Astrocyte of the hippocampus (primary cell): Measurements from ENCODE around the gene RIPK4.
"Not testable (repeated sequence)": the region's sequence is repeated elsewhere in the genome, so short reads cannot be mapped to it uniquely, and the experiment has no call there.

Source experiments
- DNase-seq: peaks from one replicate; pipeline ENCODE4 v3.0.0; 2011; ENCODE audit warnings: low read depth, low spot score

The RIPK4 gene

DNA sequence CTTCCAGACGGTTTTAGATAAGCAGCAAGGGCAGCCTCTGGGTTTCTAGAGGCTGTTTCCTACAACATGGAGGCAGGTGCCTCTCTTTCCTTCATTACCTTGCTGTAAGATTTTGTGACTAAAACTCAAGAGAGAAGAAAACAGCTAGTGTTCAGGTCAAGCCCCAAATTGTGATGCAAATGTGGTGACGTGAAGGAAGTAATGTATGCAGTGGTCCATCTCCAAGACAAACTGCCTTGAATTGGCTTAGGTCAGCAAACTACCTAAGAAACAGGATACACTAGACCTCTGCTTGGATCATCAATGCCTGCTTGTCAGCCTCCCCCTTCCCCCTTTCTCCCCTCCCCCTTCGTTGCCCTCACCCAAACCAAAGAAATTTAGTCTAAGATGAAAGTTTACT lies 28.9 kb upstream of the RIPK4 start:
- no peak for DNase-seq

DNA sequence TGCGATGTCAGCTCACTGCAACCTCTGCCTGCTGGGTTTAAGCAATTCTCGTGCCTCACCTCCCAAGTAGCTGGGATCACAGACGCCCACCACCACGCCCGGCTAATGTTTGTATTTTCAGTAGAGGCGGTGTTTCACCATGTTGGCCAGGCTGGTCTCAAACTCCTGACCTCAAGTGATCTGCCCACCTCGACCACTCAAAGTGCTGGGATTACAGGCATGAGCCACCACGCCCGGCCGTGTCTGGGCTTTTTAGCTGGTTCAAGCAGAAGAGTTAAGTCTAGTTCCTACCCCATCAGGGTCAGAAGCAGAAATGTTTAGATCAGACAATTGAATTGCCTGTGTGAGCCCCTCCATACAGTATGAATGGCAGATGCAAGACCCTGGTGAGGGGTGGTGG lies 27.7 kb upstream of the RIPK4 start:
- DNase-seq = no peak

GRCh38 chr21:41792711-41793110 lies 25.9 kb upstream of the RIPK4 start:
- no peak for DNase-seq

GRCh38 chr21:41786509-41786987 lies 19.7 kb upstream of the RIPK4 start:
- peak; percentile 83 for DNase-seq

DNA sequence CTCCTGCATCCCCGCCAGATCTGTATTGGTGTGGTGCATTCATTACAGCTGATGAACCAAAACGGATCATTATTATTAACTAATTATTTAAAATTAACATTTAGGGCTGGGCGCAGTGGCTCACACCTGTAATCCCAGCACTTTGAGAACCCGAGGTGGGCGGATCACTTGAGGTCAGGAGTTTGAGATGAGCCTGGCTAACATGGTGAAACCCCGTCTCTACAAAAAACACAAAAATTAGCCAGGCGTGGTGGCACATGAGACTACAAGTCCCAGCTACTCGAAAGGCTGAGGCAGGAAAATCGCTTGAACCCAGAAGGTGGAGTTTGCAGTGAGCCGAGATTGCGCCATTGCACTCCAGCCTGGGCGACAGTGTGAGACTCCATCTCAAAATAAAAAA lies 18.4 kb upstream of the RIPK4 start:
- not testable (repeated sequence) for DNase-seq

DNA sequence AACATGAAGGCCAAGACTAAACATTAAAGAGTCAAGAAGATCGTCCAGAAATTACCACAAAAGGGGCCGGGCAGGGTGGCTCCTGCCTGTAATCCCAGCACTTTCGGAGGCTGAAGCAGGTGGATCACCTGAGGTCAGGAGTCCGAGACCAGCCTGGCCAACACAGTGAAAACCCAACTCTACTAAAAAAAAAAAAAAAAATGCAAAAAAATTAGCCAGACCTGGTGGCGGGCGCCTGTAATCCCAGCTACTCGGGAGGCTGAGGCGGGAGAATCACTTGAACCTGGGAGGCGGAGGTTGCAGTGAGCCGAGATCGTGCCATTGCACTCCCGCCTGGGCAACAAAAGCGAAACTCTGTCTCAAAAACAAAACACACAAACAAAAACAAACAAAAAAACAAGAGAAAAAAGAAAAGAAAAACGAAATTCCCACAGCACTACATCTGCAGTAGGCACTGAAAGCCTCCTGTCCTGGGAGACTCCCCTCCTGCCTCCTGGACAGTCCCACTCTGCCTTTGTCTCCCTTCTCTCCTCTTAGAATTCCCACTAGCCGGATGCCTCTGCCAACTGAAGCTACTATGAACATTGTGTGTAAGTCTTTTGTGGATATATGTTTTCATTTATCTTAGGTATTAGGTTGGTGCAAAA lies 17.7 kb upstream of the RIPK4 start:
- no peak for DNase-seq

DNA sequence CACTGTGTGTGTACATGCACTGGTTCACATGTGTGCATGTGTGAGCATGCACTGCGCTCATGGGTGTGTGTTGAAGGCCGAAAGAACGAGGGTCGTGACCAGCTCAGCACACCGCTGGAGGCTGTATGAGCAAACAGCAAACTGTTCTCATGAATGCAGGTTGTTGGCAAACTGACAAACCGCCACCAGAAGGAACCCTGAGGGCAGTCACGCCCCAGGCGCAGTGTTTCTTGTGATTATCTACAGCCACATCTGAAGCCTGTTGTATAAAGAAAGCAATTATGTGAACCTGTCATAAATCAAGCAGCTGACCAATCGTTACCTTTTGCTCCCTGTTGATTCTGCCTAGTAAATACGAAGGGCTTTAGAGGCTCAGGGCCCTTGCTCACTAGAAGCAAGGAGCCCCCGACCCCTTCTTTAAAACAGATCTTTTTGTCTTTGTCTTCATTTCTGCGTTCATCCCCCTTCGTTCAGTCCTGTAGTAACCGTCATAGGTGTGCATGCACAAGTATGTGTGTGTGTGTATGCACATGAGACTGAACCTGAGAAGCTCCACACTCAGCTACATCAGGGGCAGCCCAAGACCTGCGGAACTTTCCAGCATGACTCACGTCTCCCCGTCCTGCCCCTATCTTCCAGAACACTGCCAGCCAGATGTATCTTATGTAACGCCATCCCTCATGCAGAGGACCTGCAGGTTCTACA lies 16.8 kb upstream of the RIPK4 start:
- peak; percentile 88 for DNase-seq

- no peak for DNase-seq
Observed at GRCh38 chr21:41781050-41781410, 14.2 kb upstream of the RIPK4 start.

- no peak for DNase-seq
Observed at GRCh38 chr21:41780337-41781049, 13.6 kb upstream of the RIPK4 start.

DNA sequence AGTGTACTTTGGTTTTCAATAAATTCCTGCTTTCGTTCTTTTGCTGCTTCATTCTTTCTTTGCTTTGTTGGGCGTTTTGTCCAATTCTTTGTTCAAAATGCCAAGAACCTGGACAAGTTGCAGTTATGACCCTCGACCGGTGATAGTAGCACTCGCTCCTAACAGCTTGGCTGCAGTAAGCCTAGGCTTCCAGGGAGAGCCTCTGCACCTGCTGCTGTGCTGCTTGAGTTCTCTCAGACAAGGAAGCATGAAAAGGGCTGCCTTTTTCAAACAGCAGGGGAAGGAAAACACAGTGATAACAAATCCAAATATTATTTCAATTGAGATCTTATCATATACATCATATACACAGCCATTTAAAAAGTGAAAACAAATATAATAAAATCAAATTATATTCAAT lies 12.8 kb upstream of the RIPK4 start:
- no peak for DNase-seq

DNA sequence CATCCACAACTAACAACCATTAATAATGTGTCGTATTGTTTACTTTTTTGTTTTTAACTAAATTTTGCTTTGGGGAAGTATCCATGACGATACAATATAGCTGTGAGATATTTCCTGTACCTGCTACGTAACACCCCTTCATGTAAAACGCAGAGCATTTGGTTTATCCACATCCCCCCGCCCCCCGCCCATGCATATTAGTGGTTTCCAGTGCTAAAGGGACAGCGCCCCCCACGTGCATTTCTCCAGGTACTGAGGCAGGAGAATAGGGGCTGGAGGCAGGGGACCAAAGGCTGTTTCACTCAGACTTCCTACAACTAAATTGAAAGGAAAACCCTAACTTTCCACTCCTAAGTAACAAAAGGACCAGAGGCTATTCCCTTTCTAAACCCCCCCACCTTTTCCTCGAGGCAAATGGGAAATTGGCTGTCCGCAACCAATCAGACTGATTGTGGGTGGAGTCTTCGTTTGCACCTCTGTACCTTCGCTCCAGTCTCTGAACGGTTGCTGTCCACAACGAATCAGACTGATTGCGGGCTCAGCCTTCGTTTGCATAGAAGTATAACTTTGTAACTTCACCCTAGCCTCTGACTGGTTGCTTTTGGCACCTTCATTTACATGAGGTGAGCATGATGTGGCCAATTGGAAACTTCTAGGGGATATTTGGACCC lies 12.2 kb upstream of the RIPK4 start:
- no peak for DNase-seq

DNA sequence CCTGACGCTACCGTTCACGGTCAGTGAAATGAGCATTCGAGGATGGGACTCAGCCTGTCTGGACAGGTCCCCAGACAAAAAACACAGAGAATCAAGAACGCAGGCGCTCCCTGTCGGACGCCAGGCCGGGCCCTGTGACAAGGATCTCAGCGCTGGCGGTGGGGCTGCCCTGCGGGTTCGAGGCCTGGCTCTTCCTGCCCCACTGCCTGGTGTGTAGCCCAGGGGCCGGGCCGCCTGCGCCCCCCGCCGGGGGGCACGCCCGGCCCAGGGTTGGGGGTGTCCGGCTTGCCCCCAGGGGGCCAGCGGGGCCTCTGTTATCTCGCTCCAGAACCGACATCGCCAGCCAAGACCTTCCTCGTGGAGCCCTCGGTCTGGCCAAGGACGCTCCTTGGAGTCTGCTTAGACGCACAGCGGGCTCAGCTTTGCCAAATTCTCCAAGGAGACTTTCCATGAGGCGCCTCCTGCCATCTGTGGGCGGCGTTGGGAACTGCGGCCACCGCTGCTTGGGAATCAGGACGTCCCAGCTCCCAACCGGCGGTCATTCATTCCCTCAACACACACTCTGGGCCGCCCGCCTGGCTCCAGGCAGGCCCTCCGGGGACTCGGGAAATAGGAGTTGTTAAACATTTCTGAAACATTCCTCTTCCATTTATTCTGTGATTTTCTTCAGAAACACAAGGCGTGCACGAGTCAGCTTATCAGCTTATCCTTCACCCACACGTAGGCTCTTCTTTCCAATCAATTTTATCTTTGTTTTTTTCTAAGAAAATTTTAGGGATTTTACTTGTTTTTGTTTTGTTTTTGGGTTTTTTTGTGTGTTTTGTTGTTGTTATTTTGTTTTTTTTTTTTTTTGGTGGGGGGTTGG lies 11.3 kb upstream of the RIPK4 start:
- DNase-seq = peak; percentile 96

- no peak for DNase-seq
Observed at GRCh38 chr21:41776778-41777177, 9.9 kb upstream of the RIPK4 start.

DNA sequence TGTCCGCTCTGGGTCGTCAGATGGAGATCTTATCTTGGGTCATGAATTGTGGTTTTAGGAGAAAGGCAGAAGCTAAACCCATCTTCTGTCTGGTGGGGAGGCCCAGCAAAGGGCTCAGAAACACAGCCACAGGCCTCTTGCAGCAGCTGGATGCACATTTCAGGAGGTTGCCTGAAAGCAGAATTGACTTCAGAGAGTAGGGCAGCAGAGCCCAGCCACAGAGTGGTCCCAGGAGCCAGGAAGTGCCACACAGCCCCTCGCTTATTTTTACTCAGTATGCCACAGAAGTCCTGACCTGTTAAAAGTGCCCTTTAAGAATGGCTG lies 8.3 kb upstream of the RIPK4 start:
- no peak for DNase-seq

DNA sequence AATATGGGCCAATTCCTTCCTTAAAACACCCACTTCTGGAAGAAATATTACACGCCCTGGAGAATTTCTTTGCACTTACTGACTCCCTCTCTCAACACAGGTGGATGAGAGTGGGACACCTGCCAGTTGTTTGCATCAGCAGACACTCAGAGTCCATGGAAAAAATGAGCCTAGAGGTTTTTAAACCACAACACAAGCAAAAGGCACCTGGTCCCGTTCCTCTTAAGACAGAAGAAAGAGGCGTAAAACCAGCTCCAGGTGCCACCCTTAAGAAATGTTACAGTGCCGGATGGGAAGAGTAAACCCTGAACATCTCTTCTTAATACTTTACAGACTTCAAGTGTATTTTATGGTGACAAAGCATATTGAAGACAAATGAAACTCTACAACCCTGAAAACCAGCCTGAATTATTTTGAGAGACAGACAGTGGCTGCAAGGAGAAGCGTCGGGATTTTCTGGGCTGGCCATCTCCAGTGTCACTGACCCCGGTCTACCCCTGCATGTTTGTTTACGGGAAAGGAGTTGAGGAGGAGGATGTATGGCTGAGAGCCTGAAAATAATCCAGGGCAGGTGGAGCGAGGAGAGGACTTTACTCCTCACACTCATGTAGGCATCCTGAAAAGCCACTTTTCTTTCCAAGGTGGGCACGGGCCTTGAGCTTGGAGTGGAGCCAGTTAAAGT lies 7.8 kb upstream of the RIPK4 start:
- DNase-seq = no peak

DNA sequence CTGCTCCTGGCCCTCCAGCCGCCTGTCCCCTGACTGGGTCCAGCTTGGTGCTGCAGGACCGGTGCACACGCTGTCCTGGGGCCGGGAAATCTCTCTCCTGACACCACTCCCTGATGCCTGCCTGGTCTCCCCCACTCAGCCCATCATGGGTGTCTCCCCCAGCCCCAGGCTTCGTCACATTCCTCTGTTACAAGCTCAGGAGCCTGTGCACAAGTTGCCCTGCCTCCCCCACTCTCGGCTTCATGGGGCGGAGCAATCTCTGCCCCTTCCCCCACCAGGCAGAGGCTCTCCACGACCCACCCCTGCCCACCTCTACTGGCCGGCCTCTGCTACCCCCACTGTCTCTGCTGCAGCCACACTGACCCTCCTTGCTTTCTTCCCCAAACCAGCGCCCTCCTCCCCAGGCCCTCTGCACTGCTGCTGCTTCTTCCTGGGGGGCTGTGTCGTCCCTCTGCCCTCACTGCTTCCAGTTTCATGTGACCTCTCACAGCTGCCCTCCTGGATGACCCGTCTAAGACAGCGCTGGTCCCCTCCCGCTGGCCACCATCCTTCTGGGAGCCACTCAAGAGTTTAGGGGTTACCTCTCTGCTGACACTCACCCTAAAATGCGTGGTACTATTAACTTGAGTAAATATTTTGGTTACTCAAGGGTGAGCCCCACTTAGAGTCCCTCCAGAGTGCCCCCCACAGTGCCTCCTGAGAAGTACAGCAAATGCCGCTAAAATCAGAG lies 5.7 kb upstream of the RIPK4 start:
- DNase-seq = no peak

DNA sequence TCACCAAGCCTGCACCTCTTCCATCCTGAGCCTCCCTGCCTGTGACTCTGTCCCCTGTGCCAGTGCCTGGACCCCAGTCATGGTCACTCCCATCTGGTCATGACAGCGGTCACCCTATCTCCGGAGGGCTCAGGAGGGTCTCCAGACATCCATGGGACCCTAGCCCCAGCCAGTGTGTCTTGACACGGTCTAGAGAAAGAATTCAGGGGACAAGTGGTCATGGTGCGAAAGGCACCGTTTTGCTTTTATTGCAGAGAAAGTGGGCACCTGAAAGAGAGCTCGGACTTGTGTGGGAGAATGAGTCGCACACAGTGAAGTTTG lies 4.7 kb upstream of the RIPK4 start:
- no peak for DNase-seq

GRCh38 chr21:41770901-41771624 lies 4.2 kb upstream of the RIPK4 start:
- DNase-seq = no peak

GRCh38 chr21:41769933-41770332 lies 3.1 kb upstream of the RIPK4 start:
- no peak for DNase-seq

DNA sequence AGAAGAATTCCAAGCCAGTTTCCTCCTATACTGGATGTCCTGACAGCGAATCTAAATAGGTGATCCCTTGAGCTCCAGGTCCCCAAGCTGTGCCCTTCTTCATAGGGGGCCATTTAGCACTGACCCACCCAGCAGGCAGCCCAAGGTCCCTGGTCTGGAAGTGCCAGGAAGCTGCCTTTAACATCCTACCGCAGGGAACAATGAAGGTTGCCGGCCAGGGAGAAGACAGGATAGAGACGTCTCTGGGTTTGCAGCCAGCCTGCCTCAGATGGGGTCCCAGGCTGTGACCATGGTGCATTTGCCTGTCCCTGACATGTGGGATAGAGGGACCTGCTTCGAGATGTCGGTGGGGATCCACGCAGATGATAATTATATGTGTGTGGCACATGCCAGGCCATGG lies 2.7 kb upstream of the RIPK4 start:
- no peak for DNase-seq
